Right lobe of liver (tissue), 4 donors: ENCODE measurements around the gene GTPBP10.
"Not testable (repeated sequence)": the region's sequence is repeated elsewhere in the genome, so short reads cannot be mapped to it uniquely, and the experiment has no call there.

ENCODE experiments used
- POLR2A ChIP-seq: fragments of 450-650 bp; IDR thresholded peaks from one replicate; pipeline ENCODE4 v1.6.1; 2017; ENCODE audit warnings: antibody characterized with exemption, mild to moderate bottlenecking
- TF ChIP-seq, protein P1 (sequence below), 4 donors: fragments of 200-600 bp in 3 of 4; fragments of 450-650 bp in 1 of 4; IDR thresholded peaks; one replicate each; pipeline versions ENCODE4 v1.5.1 to v1.8.0; 2016 to 2022; ENCODE audit warnings: antibody characterized with exemption in 4 of 4, mild to moderate bottlenecking in 2 of 4
- donor health status: DM: no; HTN: no; CAD: no.
- donor health status: DM: no; HTN: no; CAD: no.
- donor health status: DM: no; HTN: yes; CAD: no.

DNA sequence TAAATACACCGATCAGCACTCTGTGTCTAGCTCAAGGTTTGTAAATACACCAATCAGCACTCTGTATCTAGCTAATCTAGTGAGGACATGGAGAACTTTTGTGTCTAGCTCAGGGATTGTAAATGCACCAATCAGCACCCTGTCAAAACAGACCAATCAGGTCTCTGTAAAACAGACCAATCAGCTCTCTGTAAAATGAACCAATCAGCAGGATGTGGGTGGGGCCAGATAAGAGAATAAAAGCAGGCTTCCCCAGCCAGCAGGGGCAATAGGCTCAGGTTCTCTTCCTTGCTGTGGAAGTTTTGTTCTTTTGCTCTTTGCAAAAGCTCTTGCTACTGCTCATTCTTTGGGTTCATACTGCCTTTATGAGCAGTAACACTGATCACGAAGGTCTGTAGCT is 11.6 kb upstream of the GTPBP10 start:
- not testable (repeated sequence) for TF ChIP-seq POLR2A
- TF ChIP-seq, protein P1, sequence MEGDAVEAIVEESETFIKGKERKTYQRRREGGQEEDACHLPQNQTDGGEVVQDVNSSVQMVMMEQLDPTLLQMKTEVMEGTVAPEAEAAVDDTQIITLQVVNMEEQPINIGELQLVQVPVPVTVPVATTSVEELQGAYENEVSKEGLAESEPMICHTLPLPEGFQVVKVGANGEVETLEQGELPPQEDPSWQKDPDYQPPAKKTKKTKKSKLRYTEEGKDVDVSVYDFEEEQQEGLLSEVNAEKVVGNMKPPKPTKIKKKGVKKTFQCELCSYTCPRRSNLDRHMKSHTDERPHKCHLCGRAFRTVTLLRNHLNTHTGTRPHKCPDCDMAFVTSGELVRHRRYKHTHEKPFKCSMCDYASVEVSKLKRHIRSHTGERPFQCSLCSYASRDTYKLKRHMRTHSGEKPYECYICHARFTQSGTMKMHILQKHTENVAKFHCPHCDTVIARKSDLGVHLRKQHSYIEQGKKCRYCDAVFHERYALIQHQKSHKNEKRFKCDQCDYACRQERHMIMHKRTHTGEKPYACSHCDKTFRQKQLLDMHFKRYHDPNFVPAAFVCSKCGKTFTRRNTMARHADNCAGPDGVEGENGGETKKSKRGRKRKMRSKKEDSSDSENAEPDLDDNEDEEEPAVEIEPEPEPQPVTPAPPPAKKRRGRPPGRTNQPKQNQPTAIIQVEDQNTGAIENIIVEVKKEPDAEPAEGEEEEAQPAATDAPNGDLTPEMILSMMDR (IDR thresholded peaks at IDR 0.05), result not testable (repeated sequence)
